Activated naive CD8-positive, alpha-beta T cell treated with anti-CD3 and anti-CD28 coated beads for 36 hours (primary cell): ENCODE data around the gene SCART1. TPM values are rescaled to one million over a fixed set of nuclear protein-coding genes. Genes with fewer than 3 reads are reported as not detected.
A peak's percentile ranks its signal among the peaks of the same experiment; 100 is the strongest.
"Not testable (repeated sequence)": the region's sequence is repeated elsewhere in the genome, so short reads cannot be mapped to it uniquely, and the experiment has no call there.

Source experiments
- DNase-seq: peaks from one replicate; pipeline ENCODE4 v3.0.0; 2021
- H3K27ac Mint-ChIP-seq: one replicate; pipeline ENCODE4 v1.8.0; 2022; ENCODE audit warnings: mild to moderate bottlenecking, moderate library complexity, mixed read lengths
- H3K27me3 Mint-ChIP-seq: one replicate; pipeline ENCODE4 v1.8.0; 2022; ENCODE audit warnings: mild to moderate bottlenecking, mixed read lengths
- H3K36me3 Mint-ChIP-seq: one replicate; pipeline ENCODE4 v1.8.0; 2021; ENCODE audit warnings: mild to moderate bottlenecking, mixed read lengths
- H3K4me1 Mint-ChIP-seq: one replicate; pipeline ENCODE4 v1.8.0; 2021; ENCODE audit warnings: mixed read lengths
- H3K4me3 Mint-ChIP-seq: one replicate; pipeline ENCODE4 v1.8.0; 2022; ENCODE audit warnings: mild to moderate bottlenecking, moderate library complexity, mixed read lengths
- H3K9me3 Mint-ChIP-seq: one replicate; pipeline ENCODE4 v1.8.0; 2022; ENCODE audit warnings: mixed read lengths
- total RNA-seq, 2 experiments: library from RNA; stranded (reverse); gene quantifications; one replicate each; pipeline ENCODE4 v1.2.3, GENCODE V29; 2021

The SCART1 gene
- total RNA-seq, 2 experiments from 2014 or later: 0.28 to 0.45 TPM

- no peak overlapping the region for H3K27ac Mint-ChIP-seq
- H3K36me3 Mint-ChIP-seq: peaks cover 3% of the 10 kb centered on the region
- no peak for DNase-seq
- no peaks in the 10 kb centered on the region for H3K9me3 Mint-ChIP-seq
- H3K4me1 Mint-ChIP-seq: no peaks in the 10 kb centered on the region
- peak overlapping the region; percentile 18 for H3K4me3 Mint-ChIP-seq
- H3K27me3 Mint-ChIP-seq: peaks cover 3% of the 10 kb centered on the region
Measured at GRCh38 chr10:133422807-133423771, 30.7 kb upstream of the SCART1 start.

DNA sequence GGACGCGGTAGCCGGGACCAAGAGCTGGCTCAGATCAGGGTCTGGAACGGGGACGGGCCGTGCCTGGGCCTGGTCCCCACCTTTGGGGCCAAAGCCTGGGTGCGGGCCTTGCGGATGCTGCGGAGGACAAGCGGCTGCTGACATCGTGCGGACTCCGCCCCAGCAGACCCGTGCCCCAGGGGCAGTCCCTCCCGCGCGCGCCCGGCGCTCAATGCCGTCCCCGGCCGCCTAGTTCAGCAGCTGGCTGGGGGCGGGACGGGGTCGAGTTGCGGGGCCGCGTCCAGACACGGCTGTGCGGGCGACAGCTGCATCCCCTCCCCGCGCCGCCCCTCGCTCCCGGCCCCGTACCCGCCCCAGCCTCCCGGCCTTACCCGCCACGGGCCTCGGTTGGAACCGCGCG, 29.6 kb upstream of the SCART1 start:
- not testable (repeated sequence) for H3K4me1 Mint-ChIP-seq, H3K4me3 Mint-ChIP-seq, DNase-seq, H3K27me3 Mint-ChIP-seq, H3K27ac Mint-ChIP-seq, H3K36me3 Mint-ChIP-seq, H3K9me3 Mint-ChIP-seq

DNA sequence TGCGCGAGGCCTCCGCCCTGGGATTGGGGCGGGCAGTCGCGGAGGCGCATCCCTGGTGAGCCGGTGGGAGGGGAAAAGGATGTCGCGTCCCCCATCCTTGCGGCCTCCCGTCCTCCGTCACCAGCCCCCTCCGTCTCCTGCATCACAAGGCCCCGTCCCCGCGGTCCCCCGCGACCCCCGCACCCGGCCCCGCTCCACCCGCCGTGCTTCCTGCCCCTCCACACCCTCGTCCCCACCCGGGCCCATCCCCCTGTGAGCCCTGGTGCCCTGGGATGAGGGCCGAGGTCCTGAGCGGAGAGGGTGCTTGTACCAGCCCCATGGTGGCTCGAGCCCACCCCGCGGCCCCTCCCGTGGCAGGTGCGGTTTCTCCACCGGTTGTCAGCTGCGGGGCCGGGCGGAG, 29.1 kb upstream of the SCART1 start, which contains the start of gene SPRN:
Gene SPRN, minus strand, starts transcription at position 25 of the 400 bp plus-strand sequence. CDS start 944 bp downstream, outside the sequence.
- not testable (repeated sequence) for H3K4me1 Mint-ChIP-seq, H3K36me3 Mint-ChIP-seq, H3K27ac Mint-ChIP-seq, DNase-seq, H3K27me3 Mint-ChIP-seq, H3K9me3 Mint-ChIP-seq
- peak within 1 kb of the TSS; percentile 18 for H3K4me3 Mint-ChIP-seq

GRCh38 chr10:133429571-133429970, 24.2 kb upstream of the SCART1 start:
- not testable (repeated sequence) for H3K27ac Mint-ChIP-seq, H3K4me3 Mint-ChIP-seq

GRCh38 chr10:133431888-133432613, 21.7 kb upstream of the SCART1 start:
- not testable (repeated sequence) for H3K4me1 Mint-ChIP-seq

More at GRCh38 chr10:133429571-133429970, 24.2 kb upstream of the SCART1 start:
- H3K27me3 Mint-ChIP-seq, H3K36me3 Mint-ChIP-seq, H3K9me3 Mint-ChIP-seq, DNase-seq, H3K4me1 Mint-ChIP-seq: not testable (repeated sequence)

GRCh38 chr10:133432789-133433188, 21.0 kb upstream of the SCART1 start:
- DNase-seq, H3K4me3 Mint-ChIP-seq, H3K27ac Mint-ChIP-seq, H3K36me3 Mint-ChIP-seq, H3K4me1 Mint-ChIP-seq, H3K9me3 Mint-ChIP-seq: not testable (repeated sequence)
- H3K27me3 Mint-ChIP-seq: peaks cover 19% of the 10 kb centered on the region

More at GRCh38 chr10:133431888-133432613, 21.7 kb upstream of the SCART1 start:
- not testable (repeated sequence) for H3K4me3 Mint-ChIP-seq, H3K9me3 Mint-ChIP-seq, DNase-seq, H3K36me3 Mint-ChIP-seq, H3K27ac Mint-ChIP-seq
- peaks cover 16% of the 10 kb centered on the region for H3K27me3 Mint-ChIP-seq

- peaks cover 2% of the 10 kb centered on the region for H3K36me3 Mint-ChIP-seq
Measured at GRCh38 chr10:133438711-133439273, 15.0 kb upstream of the SCART1 start.

GRCh38 chr10:133439517-133440461, 14.0 kb upstream of the SCART1 start:
- Mint-ChIP-seq H3K4me3 (no peak overlapping the region), H3K9me3 (peaks cover 3% of the 10 kb centered on the region), H3K27ac (no peak overlapping the region), H3K4me1 (peaks cover 7% of the 10 kb centered on the region), H3K27me3 (peaks cover 12% of the 10 kb centered on the region), H3K36me3 (peaks cover 2% of the 10 kb centered on the region)
- DNase-seq: no peak

More at GRCh38 chr10:133438711-133439273, 15.0 kb upstream of the SCART1 start:
- Mint-ChIP-seq H3K4me3 (no peak overlapping the region), H3K4me1 (peaks cover 7% of the 10 kb centered on the region), H3K9me3 (peaks cover 3% of the 10 kb centered on the region), H3K27me3 (peaks cover 12% of the 10 kb centered on the region), H3K27ac (no peak overlapping the region)
- no peak for DNase-seq

DNA sequence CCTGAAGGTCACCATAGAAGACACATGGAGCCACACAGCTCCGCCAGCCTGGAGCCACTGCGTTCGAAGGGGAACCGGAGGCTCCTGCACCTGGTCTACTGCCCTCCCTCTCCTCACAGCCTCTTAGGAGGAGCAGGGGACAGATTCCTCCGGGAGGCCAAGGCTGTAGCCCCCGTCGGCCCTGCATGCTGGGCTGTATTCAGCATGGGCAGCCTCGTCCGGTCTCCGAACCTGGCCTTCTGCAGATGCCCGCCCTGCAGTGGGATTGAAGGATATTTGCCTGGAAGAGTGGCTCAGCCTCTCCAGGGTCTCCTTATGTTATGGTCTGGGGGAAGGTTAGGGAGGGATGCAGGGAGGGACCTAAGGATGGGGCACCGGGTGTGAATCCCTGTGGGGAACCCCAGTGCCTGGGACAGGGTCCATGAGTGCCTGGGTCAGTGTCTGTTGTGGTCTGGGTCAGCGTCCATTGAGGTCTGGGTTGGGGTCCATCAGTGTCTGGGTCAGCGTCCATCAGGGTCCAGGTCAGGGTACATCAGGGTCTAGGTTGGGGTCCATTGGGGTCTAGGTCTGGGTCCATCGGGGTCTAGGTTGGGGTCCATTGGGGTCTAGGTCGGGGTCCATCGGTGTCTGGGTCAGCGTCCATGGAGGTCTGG, 13.0 kb upstream of the SCART1 start:
- no peak for DNase-seq
- no peak overlapping the region for H3K4me3 Mint-ChIP-seq
- no peak overlapping the region for H3K27ac Mint-ChIP-seq
- peaks cover 7% of the 10 kb centered on the region for H3K4me1 Mint-ChIP-seq
- peaks cover 7% of the 10 kb centered on the region for H3K9me3 Mint-ChIP-seq
- peaks cover 12% of the 10 kb centered on the region for H3K27me3 Mint-ChIP-seq
- peaks cover 10% of the 10 kb centered on the region for H3K36me3 Mint-ChIP-seq

DNA sequence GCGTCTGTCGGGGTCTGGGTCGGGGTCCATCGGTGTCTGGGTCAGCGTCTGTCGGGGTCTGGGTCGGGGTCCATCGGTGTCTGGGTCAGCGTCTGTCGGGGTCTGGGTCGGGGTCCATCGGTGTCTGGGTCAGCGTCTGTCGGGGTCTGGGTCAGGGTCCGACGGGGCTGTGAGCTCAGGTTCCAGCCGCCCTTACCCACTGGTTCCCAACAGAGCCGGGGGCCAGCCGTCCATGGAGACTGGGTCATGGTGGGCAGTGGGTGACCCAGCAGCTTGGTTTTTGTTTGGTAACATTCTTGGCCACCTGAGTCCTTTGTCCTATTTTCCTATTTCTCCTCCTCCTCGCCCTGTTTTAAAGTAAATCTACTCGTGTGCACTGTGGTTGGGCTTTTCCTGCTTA, 12.4 kb upstream of the SCART1 start:
- H3K36me3 Mint-ChIP-seq, H3K4me3 Mint-ChIP-seq, H3K9me3 Mint-ChIP-seq, H3K4me1 Mint-ChIP-seq, H3K27ac Mint-ChIP-seq, DNase-seq, H3K27me3 Mint-ChIP-seq: not testable (repeated sequence)

DNA sequence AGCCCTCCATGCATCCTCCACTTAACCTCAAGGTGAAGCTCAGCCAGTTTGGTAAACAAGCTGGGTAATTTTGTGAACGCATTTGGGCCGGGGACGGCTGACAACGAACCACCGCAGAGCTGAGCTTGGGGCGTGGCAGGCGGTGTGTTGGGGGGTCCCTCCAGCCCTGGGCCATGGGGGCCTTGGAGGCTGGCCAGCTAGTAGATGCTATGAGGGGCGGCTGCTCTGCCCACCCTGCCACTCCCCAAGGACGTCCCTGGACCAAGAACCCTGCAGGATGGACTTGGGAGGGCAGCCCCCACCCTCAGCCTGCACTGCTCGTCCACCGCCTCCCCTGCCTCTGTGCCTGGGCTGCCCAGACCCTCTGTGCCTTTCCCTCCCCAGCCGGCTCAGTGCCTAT, 12.0 kb upstream of the SCART1 start:
- Mint-ChIP-seq H3K4me3 (no peak overlapping the region), H3K9me3 (peaks cover 10% of the 10 kb centered on the region)
- no peak for DNase-seq

DNA sequence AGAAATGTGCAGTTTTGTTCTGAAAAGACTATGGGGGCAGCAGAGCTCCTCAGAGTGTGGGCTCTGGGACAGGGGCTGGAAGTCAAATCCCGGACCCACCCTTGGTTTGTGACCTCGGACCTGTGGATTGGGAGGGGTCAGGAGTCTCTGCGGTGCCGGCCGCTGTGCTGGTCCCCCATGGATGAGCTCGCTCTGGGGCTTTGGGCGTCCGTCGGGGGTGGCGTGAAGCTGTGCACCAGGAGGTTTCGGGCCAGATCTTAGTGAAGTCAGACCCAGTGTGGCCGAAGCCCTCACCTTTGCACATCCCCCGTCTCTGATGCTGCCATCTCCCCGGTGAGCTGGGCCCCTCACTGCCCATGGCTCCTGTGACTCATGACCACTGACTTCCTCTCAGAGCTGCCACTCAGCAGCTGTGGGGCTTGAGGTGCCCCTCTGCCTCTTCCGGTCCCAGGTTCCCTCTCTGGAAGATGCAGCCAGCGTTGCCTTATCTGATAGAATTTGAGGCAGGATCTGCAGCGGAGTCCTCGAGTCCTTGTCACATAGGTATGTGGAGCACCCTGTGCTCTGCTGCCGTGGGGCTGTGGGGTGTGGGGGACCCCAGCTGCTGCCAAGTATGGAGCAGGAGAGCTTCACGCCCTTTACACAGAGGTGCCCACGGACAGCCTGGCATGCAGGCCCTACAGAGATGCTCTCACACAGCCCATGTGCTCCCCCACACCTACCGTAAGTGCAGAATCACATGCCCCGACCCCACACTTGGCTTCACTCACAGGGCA, 11.4 kb upstream of the SCART1 start:
- Mint-ChIP-seq H3K9me3 (peaks cover 14% of the 10 kb centered on the region), H3K4me3 (no peak overlapping the region), H3K27ac (no peak overlapping the region), H3K27me3 (peaks cover 1% of the 10 kb centered on the region), H3K36me3 (peaks cover 15% of the 10 kb centered on the region), H3K4me1 (peaks cover 7% of the 10 kb centered on the region)
- no peak for DNase-seq

More for the DNA sequence above, 12.0 kb upstream of the SCART1 start:
- H3K27ac Mint-ChIP-seq: no peak overlapping the region
- H3K4me1 Mint-ChIP-seq: peaks cover 7% of the 10 kb centered on the region
- peaks cover 12% of the 10 kb centered on the region for H3K36me3 Mint-ChIP-seq
- H3K27me3 Mint-ChIP-seq: peaks cover 4% of the 10 kb centered on the region
